ENCODE measurements around the gene MICAL2. TPM values are rescaled to one million over a fixed set of nuclear protein-coding genes. Genes with fewer than 3 reads are reported as not detected.

Gene MICAL2
- polyA plus RNA-seq, 2 of the 4 experiments (the other 2 are of a cell fraction): 39.8 to 42.1 TPM

DNA sequence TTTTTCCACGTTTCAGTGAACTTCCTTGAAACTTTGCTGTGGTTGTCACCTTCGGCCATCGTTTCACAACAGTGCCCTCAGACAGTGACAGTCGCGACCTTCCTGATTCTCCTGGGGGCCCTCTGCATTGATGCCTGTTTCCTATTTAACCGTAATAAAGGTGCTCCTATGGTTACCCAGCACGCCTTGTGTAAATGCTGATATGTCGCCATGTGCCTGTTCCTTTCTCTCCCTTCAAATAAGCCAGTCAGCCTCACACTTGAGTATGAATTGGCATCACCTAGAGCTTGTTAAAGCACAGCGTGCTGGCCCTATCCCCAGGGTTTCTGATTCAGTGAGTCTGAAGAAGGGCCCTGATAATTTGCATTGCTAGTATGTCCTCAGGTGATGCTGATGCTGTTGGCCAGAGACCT is 104.8 kb downstream of the MICAL2 start:
- DNase-seq (ENCODE audit: low read depth in 1 of 2, low spot score in 1 of 2) (no peak), FAIRE-seq (no peak), ATAC-seq (no peak)
- H3K4me3 ChIP-seq: no peak overlapping the region
- TF ChIP-seq GATA3 (IDR thresholded peaks at IDR 0.05; ENCODE audit: borderline replicate concordance): no peak
- TF ChIP-seq HEYL (CRISPR knock-in tag; IDR thresholded peaks at IDR 0.05): no peak
- TF ChIP-seq EP300 (IDR thresholded peaks at IDR 0.05): no peak
- TF ChIP-seq, protein P1, sequence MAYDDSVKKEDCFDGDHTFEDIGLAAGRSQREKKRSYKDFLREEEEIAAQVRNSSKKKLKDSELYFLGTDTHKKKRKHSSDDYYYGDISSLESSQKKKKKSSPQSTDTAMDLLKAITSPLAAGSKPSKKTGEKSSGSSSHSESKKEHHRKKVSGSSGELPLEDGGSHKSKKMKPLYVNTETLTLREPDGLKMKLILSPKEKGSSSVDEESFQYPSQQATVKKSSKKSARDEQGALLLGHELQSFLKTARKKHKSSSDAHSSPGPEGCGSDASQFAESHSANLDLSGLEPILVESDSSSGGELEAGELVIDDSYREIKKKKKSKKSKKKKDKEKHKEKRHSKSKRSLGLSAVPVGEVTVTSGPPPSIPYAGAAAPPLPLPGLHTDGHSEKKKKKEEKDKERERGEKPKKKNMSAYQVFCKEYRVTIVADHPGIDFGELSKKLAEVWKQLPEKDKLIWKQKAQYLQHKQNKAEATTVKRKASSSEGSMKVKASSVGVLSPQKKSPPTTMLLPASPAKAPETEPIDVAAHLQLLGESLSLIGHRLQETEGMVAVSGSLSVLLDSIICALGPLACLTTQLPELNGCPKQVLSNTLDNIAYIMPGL (CRISPR knock-in tag; IDR thresholded peaks at IDR 0.05; ENCODE audit: borderline replicate concordance): no peak
- H3K4me1 ChIP-seq: peaks cover 35% of the 10 kb centered on the region
- WGBS (ENCODE audit: missing lambda C conversion rate): 91% methylated on average over 9 of the region's 9 CpGs
- ChIA-PET CTCF (interaction anchor here (0.6 to 2.0 kb wide), 9 partner anchors 9 to 171 kb away, joined by 3 to 5 read pairs (median 4); no protein-coding TSS in a partner anchor), POLR2A (no interaction called here)
- H3K9me3 ChIP-seq: no peaks in the 10 kb centered on the region
- H3K27ac ChIP-seq: no peak overlapping the region
- H3K4me2 ChIP-seq: no peak overlapping the region

DNA sequence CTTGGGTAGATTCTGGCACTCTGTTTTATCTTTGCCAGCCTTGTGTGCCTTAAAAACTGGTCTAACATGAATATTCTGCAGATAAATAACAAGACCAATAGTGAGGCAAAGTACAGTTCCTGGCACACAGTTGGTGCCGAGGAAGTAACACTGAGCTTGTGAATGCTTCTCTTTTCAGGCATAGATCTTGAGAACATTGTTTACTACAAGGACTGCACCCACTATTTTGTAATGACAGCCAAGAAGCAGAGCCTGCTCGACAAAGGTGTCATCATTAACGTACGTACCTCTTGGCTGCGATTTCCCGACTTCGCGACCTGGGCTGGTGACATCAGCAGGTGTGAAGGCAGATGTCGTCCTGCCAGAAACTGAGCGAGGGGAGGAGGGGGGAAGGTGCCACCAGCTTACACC is 105.7 kb downstream of the MICAL2 start:
- CTCF ChIA-PET: interaction anchor here (0.8 to 2.0 kb wide), 4 partner anchors 9 to 65 kb away, joined by 3 to 5 read pairs (median 4); no protein-coding TSS in a partner anchor

DNA sequence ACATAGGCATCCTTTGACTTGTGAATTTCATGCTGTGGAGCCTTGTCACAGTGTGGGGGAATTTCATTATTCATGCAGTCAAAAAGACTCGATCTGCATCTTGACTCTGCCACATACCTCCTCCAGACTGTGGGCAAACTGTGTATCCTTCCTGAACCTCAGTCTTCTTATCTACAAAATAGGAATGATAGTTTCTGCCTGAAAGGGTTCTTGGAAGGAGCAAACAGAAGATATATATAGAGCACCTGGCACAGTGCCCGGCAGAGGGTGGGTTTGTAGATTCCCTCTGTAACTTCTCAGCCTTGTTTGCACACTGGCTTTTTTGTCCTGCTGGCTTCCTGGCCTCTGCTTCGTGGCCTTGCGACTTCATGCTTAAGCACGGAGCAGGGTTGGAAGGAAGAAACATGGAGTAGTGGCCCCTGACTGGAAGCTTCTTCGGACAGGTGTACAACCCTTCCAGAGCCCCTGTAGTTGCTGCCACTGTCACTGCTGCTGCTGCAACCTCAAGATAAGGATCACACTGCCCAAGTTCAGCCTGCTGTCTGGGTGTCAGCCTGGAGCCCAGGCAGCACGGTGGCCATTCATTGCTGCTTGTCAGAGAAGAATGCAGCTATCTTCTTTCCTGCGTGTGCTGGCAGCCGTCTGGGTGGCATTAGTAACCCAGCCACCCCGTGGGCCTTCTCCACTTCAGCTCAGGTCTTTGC is 106.4 kb downstream of the MICAL2 start:
- CTCF ChIA-PET: interaction anchor here (0.9 to 5.2 kb wide), 5 partner anchors 8 to 172 kb away, joined by 3 to 20 read pairs (median 4); no protein-coding TSS in a partner anchor
- ATAC-seq: no peak
- FAIRE-seq: no peak
- H3K9me3 ChIP-seq: no peaks in the 10 kb centered on the region
- H3K4me3 ChIP-seq: no peak overlapping the region
- no peak overlapping the region for H3K4me2 ChIP-seq
- peaks cover 35% of the 10 kb centered on the region for H3K4me1 ChIP-seq
- no peak for TF ChIP-seq CEBPB (IDR thresholded peaks at IDR 0.05)
- TF ChIP-seq FOSB (CRISPR knock-in tag; IDR thresholded peaks at IDR 0.05): no peak
- TF ChIP-seq, protein P1 (CRISPR knock-in tag; IDR thresholded peaks at IDR 0.05; ENCODE audit: borderline replicate concordance): no peak
- TF ChIP-seq, protein P2, sequence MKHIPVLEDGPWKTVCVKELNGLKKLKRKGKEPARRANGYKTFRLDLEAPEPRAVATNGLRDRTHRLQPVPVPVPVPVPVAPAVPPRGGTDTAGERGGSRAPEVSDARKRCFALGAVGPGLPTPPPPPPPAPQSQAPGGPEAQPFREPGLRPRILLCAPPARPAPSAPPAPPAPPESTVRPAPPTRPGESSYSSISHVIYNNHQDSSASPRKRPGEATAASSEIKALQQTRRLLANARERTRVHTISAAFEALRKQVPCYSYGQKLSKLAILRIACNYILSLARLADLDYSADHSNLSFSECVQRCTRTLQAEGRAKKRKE (CRISPR knock-in tag; IDR thresholded peaks at IDR 0.05; ENCODE audit: low read depth): no peak
- TF ChIP-seq TP53 (CRISPR knock-in tag; IDR thresholded peaks at IDR 0.05): no peak
- no peak for TF ChIP-seq POLR2AphosphoS2 (conservative IDR thresholded peaks at IDR 0.05; ENCODE audit: low read length)
- TF ChIP-seq KDM1A (IDR thresholded peaks at IDR 0.05; ENCODE audit: low read depth): no peak
- TF ChIP-seq RAD21 (conservative IDR thresholded peaks at IDR 0.05 in 1 of 2, IDR thresholded peaks at IDR 0.05 in 1 of 2): no peak
- no peak for TF ChIP-seq RCOR1 (IDR thresholded peaks at IDR 0.05; ENCODE audit: low read depth, low read length)
- TF ChIP-seq GATA3 (IDR thresholded peaks at IDR 0.05; ENCODE audit: borderline replicate concordance): no peak
- TF ChIP-seq CHD4 (IDR thresholded peaks at IDR 0.05; ENCODE audit: borderline replicate concordance): no peak
- no peak for TF ChIP-seq EHF (CRISPR knock-in tag; IDR thresholded peaks at IDR 0.05)
- TF ChIP-seq BHLHE40 (IDR thresholded peaks at IDR 0.05; ENCODE audit: low read depth, low read length): no peak
- TF ChIP-seq CBX8 (IDR thresholded peaks at IDR 0.05): no peak
- TF ChIP-seq ZC3H11A (IDR thresholded peaks at IDR 0.05): no peak
- WGBS (ENCODE audit: missing lambda C conversion rate): 68% methylated on average over 9 of the region's 10 CpGs
- DNase-seq (ENCODE audit: low read depth in 1 of 2, low spot score in 1 of 2): no peak
- POLR2A ChIA-PET: no interaction called here
- no peak overlapping the region for H3K27ac ChIP-seq

More for the DNA sequence above, 105.7 kb downstream of the MICAL2 start:
- ATAC-seq: no peak
- FAIRE-seq: no peak
- no peak overlapping the region for H3K27ac ChIP-seq
- H3K4me1 ChIP-seq: peaks cover 35% of the 10 kb centered on the region
- POLR2A ChIA-PET: no interaction called here
- H3K4me2 ChIP-seq: no peak overlapping the region
- WGBS (ENCODE audit: missing lambda C conversion rate): 94% methylated on average over 10 of the region's 10 CpGs
- DNase-seq (ENCODE audit: low read depth in 1 of 2, low spot score in 1 of 2): no peak
- H3K9me3 ChIP-seq: no peaks in the 10 kb centered on the region
- TF ChIP-seq RAD21 (conservative IDR thresholded peaks at IDR 0.05 in 1 of 2, IDR thresholded peaks at IDR 0.05 in 1 of 2): no peak
- no peak overlapping the region for H3K4me3 ChIP-seq

Data from A549 (cell line).